Hematopoietic multipotent progenitor cell treated with erythropoietin and hydrocortisone succinate and interleukin-3 and kit ligand, for 15 days (in vitro differentiated cells): ENCODE data around the gene CRK.

ENCODE experiments used
- DNase-seq: peaks from one replicate; pipeline ENCODE4 v3.0.0-alpha.2; 2015; ENCODE audit warnings: low spot score

Gene CRK

GRCh38 chr17:1455797-1456599 is at the start of gene CRK:
CRK (minus strand) TSS chr17:1456232; CDS start chr17:1456117, 115 bp downstream.
- peak; percentile 98 for DNase-seq

DNA sequence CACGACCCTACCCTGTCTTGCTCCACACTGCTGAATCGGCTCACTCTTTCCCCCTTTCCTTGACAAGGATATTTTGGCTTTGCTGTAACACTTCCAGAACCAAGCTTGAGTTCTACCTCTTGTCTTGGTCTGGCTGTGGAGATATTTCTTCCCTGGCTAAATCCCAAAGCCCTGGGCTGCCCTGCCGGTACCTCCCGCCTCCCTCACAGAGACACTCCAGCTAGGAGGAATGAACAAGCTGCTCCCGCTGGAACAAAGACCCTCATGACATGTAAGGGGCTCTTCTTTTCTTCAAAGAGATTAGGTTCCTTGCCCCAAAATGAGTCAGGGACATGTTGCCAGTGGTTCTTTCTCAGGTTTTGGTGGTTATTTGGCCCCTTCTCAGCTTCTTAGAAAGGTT is 49.6 kb upstream of the CRK start:
- no peak for DNase-seq

DNA sequence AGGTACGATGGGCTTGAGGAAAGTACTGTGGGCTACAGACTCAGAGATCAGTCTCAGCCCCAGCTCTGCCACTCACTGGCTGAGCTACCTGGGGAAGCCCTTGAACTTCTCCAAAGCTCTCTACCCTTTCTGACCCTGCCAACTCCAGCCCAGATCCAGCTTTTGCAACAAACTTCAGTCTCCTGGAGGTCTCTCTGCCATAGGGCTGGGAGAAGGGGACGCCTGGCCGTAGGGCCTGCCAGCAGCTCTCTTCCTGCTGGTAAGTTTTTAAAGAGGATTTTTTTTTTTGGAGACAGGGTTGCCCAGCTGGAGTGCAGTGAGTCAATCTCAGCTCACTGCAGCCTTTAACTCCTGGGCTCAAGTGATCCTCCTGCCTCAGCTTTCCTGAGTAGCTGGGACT is 48.8 kb upstream of the CRK start:
- DNase-seq = no peak

DNA sequence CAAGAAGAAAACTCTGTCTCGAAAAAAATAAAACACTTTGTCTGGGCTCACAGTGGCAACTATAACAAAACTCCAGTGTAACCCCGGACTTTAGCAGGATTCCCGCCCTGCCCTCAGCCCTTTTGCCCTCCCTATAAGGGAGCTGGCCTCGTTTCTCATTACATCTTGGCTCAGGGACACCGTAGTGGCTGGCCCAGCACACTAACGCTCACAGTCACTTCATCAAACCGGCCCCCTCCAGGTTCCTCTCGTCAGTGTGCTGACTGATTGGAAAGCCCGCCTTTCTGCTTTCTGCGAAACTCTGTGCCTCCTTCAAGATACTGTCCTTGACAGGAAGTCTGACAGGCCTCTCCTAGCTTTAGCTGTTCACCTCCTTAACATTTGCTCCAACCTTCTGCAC is 47.7 kb upstream of the CRK start:
- DNase-seq = no peak

GRCh38 chr17:1498869-1499268 is 42.8 kb upstream of the CRK start:
- no peak for DNase-seq

DNA sequence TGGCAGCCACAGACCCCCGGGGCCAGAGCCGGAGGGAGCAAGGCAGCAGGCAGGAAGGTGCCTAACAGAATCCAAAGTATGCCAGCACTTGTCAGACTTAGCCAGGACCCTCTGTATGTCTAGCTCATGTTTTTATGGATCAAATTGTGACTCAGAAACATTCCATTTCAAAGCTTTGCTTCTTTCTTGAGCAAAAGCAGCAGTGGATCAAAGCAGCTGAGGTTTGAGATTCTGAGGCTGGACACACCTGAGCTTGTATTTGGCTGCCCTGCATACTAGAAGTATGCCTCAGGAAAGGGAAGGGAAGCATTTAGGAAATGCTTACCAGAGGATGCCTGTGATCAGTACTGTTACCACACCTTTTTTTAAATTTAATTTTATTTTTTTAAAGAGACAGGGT is 42.2 kb upstream of the CRK start:
- DNase-seq = no peak

DNA sequence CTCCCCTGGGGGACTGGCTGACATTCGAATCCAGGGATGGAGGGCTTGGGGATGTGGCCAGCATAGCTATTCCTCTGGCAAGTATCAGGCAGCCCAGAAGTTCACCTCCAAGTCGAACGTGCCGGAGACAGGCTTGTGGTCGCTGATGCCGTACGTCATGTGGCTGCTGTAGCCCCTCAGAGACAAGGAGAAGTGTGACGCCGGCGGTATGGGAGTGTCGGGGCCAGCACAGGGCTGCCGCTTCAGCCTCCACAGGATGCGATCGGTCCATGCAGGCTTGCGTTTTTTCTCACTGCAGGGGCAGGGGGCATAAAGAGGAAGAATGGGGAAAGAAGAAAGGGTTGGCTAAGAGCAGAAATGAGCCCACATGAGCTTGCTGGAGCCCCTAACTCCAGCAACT is 41.8 kb upstream of the CRK start:
- DNase-seq = no peak

DNA sequence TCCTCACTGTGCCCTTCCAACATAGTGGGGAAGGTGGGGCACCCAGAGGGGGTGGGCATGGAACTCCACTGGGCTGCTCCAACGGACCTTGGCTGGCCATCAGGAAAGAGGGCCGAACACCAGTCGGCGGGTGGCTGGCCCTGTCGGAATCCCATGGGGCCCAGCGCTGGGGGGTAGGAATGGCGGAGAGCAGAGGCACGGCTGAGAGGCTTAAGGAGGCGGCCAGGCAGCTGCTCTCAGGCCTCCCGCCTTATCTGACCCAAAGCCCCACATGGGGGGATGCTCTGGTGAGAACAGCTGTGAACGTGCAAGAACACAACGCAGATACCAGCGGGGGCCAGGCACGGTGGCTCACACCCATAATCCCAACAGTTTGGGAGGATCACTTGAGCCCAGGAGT is 40.8 kb upstream of the CRK start:
- no peak for DNase-seq

DNA sequence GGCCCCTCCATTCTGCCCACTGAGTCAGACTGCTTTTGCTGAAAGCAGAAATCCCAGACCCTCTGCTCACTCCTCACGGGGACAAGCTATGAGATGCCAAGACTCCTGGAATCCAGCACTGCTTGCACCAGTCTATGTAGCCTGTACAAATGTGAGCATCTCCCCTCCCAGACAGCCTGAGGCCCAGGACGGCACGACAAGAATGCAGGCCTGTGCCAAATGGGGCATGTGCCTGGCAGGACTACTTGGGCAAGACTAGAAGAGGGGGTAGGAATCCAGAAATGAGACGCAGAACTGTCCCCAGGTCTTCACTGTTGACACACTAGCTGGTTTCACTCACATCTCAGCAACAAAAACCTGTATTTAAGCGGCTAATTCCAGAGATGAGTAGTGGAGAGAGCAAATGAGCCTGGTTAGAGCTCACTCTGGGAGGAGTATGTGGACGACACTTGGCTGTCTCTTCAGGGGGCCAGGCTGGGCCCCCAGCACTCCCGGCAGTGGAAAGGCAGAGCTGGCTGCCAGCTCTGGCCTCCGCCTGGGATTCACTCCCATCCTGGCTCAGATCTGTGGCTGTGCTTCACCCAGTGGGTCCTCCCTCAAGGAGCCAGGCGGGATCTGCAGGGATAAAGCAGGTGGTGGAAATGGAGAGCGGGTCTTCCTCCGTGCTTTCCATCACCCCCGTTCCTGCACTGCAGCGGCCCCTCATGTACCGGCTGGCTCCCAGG is 39.4 kb upstream of the CRK start:
- no peak for DNase-seq

DNA sequence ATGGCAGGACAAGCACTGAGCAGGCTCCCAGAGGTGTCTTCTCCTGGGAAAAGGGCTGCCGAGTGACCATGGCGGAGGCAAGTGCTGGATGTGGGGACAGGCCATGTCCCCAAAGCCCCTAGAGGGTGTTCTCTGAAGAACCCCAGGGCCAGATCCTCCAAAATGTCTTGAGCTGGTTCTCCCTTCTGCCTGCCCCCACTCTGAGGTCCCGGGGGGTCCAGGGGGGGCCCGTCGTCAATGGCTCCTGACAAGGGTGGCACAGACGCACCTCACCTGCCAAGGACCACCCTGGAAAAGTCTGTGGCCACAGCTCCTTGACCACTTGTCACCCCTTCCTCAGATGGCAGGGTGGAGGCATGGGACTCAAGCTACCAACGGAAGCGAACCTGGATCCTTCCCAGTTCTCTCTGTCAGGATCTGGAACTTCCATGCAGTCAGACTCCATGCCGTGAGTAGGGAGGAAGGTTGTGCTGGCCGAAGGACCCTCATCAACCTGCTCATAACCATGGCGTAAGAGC is 38.8 kb upstream of the CRK start:
- DNase-seq = no peak

GRCh38 chr17:1494203-1494602 is 38.2 kb upstream of the CRK start:
- DNase-seq = no peak

DNA sequence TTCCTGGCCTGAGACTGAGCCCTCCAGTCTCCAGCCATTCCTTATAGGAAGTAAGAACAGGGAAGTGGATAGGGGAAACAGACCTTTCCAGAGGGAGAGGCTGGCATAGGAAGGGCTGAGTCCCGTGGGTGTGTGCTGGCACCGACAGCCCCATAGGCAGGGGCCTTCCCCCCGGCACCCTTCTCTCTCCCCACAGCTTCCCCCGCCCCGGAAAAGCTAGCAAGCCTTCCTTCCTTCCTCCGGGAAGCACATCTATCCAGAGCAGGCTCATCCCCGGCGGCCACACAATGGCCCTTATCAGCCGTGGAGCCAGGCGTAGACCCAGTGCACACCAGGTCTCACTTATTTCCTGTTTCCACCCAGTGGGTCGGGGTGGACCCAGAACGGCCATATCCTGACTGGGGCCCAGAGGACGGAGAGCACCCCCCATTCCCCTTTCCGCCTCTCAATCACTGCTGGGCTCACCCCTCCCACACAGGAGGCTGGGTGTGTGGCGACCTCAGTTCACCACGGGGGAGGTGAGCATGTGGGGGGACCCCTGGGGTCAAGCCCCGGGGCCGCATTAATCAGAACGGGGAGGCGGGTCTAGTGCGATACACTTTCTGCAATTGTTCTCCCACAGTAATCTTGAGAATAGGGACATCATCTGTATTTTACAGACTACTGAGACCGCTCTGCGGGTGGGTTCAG is 37.4 kb upstream of the CRK start:
- DNase-seq = no peak

- no peak for DNase-seq
Observed at GRCh38 chr17:1492249-1493206, 36.5 kb upstream of the CRK start, which contains the start of gene MYO1C. MYO1C (minus strand) TSS chr17:1492686; CDS start chr17:1492487, 199 bp downstream.

DNA sequence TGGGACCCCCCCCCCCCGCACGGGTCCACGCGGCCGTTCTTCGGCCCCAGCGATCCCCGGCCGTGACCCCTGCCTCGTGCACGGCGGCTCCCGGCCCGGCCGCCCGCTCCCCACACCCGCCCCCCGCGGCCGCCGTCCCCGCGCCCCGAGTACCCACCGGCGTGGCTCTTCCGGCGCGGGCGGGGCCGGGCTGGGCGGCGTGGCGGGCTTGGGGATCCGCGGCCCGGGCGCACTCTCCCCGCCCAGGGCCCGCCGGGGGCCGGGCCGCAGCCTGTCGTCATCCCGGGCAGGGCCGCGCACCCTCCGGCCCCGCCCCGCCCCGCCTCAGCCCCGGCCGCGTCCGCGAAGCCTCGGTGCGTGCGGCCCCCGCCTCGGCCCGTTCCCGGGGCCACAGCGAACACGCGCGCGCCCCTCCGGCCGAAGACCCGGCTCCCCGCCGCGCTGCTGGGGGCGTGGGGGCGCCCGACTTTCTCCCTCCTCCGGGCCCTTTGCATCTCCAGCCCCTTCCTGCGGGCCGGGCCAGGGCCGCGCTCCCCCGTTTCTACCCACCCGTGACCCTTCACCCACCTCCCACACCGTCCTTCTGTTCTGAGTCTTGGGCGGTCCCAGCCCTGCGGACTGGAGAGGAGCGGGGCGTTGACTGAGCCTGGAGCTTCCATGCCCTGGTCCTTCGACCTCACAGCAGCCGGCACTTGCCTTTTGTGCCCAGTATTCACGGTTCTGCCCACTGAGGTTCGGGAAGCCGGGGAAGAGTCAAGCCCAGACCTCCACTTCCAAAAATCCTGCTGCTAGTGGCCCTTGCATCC is 35.6 kb upstream of the CRK start:
- peak; percentile 59 for DNase-seq

DNA sequence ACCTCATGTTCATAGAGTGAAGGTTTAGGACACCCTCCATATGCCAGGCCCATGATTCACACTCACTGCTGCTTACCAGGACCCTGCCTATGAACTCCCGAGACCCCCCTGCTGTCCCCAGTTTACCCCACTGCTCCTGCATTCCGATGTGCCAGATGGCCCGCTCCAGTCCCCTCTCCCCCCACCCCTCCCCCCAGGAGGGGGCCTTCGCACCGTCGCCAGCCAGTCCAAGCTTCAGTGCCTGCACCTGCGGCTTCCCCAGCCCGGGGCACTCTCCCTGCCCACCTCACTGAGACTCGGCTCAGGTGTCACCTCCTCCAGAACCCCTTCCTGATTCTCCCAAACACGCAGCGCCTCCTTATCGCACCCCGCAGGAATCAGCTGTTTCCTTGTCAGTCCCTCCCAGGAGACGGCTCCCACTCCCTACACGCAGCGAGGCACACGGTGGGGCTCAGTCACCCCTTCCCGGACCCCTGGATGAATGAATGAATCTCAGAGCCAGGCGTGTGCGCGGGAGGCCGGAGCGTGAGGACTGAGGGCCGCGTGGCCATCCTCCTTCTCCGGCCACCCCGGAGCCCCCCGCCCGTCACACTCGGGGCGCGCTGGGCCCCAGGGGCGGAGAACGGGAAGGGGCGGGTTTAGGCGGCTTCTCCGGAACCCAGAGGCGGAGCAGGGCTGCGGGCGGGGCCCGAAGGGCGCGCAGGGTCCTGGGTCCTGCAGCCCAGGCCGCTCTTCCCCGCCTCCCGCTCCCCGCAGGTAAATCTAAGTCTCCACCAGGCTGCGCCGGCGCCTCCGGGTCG is 34.8 kb upstream of the CRK start:
- DNase-seq = peak; percentile 32

DNA sequence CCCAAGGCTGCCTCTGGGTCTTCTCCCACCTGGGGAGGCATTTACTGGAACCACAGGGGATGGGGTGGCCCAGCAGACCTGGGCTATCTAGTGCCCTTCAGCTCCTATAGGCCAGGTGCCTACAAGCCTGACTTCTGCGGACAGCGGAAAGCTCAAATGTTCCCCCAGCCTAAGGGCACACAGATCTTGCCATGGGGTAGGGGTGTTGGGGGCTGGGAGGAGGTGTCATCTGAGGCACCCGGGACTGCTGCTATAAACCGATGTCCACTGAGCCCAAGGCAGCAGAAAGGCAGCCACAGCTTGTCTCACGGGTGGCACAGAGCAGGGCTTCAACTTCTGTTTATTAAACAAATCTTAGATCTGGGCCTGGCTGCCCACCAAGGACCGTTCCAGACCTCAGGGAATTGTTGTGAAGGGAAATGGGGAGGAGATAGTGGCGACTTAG is 32.8 kb upstream of the CRK start:
- no peak for DNase-seq

GRCh38 chr17:1487939-1488825 is 32.1 kb upstream of the CRK start:
- peak; percentile 75 for DNase-seq

DNA sequence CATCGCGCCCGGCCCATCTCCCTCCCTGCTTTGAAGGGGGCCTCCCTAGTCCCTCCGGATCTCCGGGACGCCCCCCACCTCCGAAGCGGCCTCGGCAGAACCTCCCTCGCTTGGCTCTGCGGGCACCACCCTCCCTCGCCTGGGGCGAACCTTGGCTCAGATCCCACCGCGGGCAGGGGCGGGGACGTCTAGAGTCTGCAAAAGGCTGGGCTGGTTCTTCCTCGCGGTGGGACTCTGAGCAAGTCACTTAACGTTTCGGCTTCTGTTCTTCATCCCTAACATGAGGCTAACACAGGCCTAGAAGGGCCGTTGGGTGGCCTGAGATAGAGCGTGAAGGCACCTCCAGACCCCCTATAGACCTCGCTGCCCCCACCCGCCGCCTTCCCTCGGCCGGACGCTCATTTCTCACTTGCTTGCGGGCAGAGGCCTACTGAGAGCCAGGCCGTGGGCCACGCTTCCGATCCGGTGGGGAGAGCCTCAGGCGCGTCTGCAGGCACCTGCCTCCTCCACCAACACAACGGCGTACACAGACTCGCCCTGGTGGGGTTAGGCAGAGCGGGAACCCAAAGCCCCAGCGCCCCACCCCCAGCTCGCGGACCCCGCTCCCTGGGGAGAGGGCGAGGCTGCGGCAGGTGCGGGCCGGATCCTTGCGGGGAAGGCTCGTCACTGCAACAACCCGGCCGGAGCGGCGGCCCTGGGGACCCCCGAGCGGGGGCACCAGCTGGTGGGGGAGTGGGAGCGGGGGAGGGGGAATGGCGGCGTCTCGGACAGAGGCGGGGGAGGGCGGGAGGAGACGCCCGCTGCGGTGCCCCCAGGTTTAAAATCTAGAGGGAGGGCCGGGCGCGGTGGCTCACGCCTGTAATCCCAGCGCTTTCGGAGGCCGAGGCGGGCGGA is 31.0 kb upstream of the CRK start:
- DNase-seq = peak; percentile 84
